Coronary artery (tissue), 2 donors: ENCODE results near the gene CMIP.
A peak's percentile ranks its signal among the peaks of the same experiment; 100 is the strongest.

Experiments used
- DNase-seq: peaks from one replicate; pipeline ENCODE4 v3.0.0-alpha.2; 2017; ENCODE audit warnings: low spot score
- H3K27ac ChIP-seq, 2 donors: fragments of 200-600 bp; sonication (generic); one replicate each; pipeline ENCODE4 v1.5.1; 2016 to 2019
- H3K4me3 ChIP-seq: fragments of 200-600 bp; sonication (generic); 2 replicates; pipeline ENCODE4 v1.5.1; 2016; ENCODE audit warnings: mild to moderate bottlenecking, moderate library complexity
- TF ChIP-seq, protein P1 (sequence below): fragments of 200-600 bp; sonication (generic); IDR thresholded peaks from one replicate; pipeline ENCODE4 v1.5.1; 2019; ENCODE audit warnings: antibody characterized with exemption

CMIP gene

DNA sequence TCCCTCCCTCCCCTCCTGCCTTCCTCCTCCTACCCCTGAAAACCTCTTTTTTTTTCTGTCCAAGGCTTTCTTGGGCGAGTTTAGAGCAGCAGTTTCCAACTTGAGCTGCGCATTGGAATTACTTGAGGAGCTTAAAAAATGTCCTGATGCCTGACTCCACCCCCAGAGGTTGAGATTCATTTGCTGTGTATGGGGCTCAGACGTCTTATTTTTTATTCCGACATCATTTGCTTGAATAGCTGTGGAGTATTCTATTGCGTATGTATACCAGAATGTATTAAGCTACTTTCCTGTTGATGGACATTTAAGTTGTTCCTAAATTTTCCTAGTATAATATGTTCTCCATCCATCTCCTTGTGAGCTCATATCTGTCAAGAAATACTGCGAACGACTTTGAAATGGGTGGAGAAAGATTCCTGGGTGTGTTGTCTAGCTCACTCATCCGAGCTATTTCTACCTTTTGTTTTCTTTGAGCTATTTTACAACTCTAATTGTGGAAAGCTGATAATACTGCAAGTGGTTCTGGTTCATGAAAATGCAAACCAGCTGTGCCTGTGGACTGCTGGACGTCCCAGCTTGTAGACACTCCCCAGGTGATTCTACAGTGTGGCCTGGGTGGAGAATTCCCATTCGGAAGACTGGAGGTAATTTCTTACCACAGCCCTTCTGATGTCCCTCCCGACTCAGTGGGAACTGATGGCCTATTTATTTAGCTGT is 40.5 kb downstream of the CMIP start:
- no peak overlapping the region for H3K27ac ChIP-seq

DNA sequence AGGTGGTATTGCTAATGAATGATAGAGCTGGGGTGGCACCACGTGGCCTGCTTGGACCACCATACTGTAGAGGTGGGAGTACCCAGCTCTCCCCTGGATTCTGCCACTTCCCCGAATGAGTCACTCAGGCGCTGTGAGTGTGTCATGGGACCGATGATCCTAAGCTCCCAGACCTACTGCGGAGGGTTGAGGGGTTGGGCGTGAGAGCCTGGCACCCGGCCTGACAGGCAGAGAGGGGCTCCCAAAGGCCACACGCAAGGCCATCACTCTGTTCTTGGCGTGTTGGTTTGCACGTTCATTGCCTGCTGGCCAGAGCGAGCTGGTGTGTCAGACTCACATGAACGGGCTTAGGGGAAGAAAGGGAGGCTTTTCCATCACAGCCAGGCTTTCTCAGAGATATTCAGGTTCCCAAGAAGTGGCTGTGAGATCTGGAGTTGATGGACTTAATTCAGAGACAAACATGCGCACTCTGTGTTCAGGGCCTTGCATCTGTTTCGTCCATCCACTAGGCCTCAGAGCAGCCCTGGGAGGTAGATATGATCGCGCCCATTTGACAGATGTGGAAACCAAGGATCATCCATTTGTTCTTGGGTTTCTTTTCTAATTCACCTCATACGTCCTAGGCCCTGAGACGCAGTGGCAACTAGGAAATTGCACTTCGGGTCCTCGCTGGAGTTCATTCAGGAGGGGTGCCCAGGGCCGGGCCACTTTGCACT is 41.4 kb downstream of the CMIP start:
- Histone ChIP-seq H3K4me3 (no peak overlapping the region), H3K27ac (peak overlapping the region in 1 of 2 donors; percentile 33)
- TF ChIP-seq, protein P1, sequence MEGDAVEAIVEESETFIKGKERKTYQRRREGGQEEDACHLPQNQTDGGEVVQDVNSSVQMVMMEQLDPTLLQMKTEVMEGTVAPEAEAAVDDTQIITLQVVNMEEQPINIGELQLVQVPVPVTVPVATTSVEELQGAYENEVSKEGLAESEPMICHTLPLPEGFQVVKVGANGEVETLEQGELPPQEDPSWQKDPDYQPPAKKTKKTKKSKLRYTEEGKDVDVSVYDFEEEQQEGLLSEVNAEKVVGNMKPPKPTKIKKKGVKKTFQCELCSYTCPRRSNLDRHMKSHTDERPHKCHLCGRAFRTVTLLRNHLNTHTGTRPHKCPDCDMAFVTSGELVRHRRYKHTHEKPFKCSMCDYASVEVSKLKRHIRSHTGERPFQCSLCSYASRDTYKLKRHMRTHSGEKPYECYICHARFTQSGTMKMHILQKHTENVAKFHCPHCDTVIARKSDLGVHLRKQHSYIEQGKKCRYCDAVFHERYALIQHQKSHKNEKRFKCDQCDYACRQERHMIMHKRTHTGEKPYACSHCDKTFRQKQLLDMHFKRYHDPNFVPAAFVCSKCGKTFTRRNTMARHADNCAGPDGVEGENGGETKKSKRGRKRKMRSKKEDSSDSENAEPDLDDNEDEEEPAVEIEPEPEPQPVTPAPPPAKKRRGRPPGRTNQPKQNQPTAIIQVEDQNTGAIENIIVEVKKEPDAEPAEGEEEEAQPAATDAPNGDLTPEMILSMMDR, result no peak
- no peak for DNase-seq

More for the DNA sequence above, 40.5 kb downstream of the CMIP start:
- TF ChIP-seq, protein P1, result no peak
- H3K4me3 ChIP-seq, result no peak overlapping the region
- DNase-seq, result no peak

DNA sequence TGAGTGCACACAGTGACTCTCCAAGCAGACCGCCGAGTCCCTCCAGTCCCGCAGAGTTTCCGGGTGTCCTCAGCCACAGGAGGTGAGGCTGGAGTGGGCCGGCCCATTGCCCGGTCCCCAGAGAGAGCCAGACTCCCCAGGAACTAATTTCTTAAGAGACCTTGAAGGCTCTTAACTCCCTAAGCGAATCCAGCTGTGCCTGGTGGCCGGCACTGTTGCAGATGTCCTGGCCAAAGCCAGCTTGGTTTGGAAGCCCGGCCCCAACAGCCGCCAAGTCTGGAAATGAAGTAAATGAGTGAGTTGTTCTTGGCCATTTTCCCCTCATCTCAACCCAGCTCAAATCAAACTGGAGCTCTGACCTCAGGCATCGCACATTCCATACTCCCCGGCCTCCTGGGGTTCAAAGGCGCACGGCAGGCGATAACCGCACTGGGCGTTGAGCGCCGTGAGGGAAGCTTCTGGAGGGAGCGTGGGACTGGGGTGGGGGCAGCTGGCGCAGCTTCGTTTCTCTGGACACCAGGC is 42.0 kb downstream of the CMIP start:
- TF ChIP-seq, protein P1, result no peak

DNA sequence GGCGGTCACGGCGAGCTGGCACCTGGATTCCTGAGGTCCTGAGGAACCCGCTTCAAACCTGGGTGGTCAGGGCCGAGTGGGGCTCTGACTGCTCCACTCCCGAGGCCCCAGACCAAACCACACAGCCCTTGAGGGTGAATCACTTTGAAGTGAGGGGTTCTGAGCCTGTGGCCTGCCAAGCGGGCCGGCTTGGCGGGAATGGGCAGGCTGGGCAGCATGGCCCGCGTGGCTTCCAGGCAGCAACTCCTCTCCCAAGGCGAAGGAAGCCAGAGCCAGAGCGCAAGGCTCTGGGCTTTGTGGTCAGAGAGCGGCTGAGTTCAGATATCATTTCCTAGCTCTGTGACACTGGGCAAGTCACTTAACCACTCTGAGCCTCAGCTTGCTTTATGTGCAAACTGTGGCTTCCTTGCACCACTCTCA is 42.7 kb downstream of the CMIP start:
- DNase-seq, result no peak
- TF ChIP-seq, protein P1, result no peak
- no peak overlapping the region for H3K27ac ChIP-seq
- H3K4me3 ChIP-seq, result no peak overlapping the region

More for the DNA sequence above, 42.0 kb downstream of the CMIP start:
- peak; percentile 88 for DNase-seq
- peak overlapping the region in 1 of 2 donors; percentile 33 for H3K27ac ChIP-seq
- H3K4me3 ChIP-seq, result no peak overlapping the region

DNA sequence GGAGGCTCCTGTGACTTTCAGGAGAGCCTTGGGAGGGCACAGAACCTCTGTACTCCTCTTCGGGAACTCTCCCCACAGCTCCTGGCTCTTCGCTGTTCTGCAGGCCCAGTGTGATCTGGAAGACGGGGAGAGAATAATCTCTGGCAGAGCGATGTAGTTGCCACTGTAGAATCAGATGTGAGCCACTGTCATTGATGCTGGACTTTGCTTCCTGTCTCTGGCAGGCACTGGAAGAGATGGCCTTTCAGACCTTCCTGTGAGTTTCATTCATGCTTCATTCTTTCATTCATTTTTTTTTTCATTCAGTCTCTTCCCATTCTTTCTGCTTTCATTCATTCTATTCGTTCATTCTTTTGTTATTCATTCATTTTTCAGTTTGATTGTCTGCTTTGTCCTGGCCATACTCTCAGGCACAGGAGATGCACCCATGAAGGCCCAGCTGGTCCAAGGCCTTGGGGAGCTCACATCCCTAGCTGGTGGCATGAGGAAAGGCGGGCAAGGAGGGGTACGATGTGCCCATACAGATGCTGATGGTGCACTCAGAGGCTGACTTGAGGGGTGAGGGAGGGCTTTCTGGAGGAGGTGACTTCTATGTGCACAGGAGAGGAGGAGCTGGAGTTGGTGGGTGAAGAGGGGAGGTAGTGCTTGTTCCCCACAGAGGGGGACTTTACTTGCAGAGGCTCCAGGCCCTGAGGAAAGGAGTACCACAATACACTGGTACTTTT is 44.2 kb downstream of the CMIP start:
- TF ChIP-seq, protein P1, result no peak
- H3K27ac ChIP-seq, result no peak overlapping the region
- H3K4me3 ChIP-seq, result no peak overlapping the region
- no peak for DNase-seq

DNA sequence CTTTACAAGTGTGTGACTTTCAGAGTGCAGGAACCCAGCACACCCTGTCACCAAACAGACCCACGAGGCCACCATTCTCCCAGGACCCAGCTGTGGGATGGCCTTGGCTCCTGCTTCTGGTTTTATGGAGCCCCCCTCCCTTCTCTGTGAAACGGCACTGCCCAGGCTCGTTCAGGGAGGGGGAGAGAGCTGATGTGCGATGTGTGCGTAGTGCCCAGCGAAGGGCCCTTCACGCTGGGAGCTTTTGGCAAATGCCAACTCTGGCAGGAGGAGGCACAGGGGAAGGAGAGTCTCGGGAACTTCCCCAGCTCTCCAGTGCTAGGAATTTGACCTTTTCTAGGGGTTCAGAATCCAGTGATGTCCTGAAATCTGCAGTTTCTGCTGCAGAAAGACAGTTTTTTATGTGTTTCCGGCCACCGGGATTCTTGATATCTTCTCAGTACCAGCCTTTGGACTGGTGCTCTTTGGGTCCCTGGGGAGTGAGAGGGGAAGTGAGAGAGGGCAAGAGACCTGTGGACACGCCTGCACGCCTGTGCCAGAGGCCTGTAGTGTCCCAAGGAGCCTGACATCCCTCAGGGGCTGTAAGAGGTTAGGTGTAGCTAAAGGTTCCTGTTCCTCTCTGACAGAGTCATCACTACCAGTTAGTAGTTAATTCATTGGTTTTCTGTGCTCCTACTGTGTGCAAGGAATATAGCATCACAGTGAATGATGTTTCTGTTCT is 45.1 kb downstream of the CMIP start:
- TF ChIP-seq, protein P1, result no peak
- no peak for DNase-seq
- Histone ChIP-seq H3K4me3 (no peak overlapping the region), H3K27ac (no peak overlapping the region)
